Eye (tissue), 1 donor: ENCODE measurements around the gene PCGF6.

Experiments
- DNase-seq: peaks from one replicate; pipeline ENCODE4 v3.0.0-alpha.2; 2015

The PCGF6 gene

GRCh38 chr10:103254538-103255325 lies 96.2 kb downstream of the PCGF6 start:
- DNase-seq: no peak

DNA sequence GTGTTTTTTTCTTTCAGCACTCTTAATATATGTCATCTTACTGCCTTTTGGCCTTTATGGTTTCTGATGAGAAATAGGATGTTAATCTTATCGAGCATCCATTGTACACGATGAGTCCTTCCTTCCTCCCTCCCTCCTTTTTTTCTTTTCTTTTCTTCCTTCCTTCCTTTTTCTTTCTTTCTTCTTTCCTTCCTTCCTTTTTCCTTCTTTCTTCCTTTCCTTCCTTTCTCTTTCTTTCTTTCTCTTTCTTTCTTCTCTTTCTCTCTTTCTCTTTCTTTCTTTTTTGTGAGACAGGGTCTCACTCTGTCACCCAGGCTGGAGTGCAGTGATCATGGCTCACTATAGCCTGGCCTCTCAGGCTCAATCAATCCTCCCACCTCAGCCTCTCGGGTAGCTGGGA lies 96.8 kb downstream of the PCGF6 start:
- DNase-seq: no peak
